Esophagus squamous epithelium (tissue), 5 donors: ENCODE measurements around the gene DMAC2. TPM values are rescaled to one million over a fixed set of nuclear protein-coding genes. Genes with fewer than 3 reads are reported as not detected.

Experiments used
- DNase-seq: peaks from one replicate; lab custom pipeline; 2025; lab: John Stamatoyannopoulos, UW
- H3K27ac ChIP-seq, 4 donors: fragments of 200-600 bp; sonication (generic); one replicate each; pipeline ENCODE4 v1.5.1; 2016 to 2019; ENCODE audit warnings: mild to moderate bottlenecking in 1 of 4
- H3K27me3 ChIP-seq, 4 donors: fragments of 200-600 bp; sonication (generic); 1 replicate in 3 of 4; 2 replicates in 1 of 4; pipeline versions ENCODE4 v1.5.1 to v1.6.0; 2017 to 2021; ENCODE audit warnings: antibody characterized with exemption in 1 of 4
- H3K36me3 ChIP-seq, 3 donors: fragments of 200-600 bp; sonication (generic); one replicate each; pipeline ENCODE4 v1.5.1; 2016 to 2019
- H3K4me1 ChIP-seq, 3 donors: fragments of 200-600 bp; sonication (generic); one replicate each; pipeline ENCODE4 v1.5.1; 2017 to 2019
- H3K4me3 ChIP-seq, 4 donors: fragments of 200-600 bp; sonication (generic); 1 replicate in 3 of 4; 2 replicates in 1 of 4; pipeline ENCODE4 v1.5.1; 2016 to 2019; ENCODE audit warnings: mild to moderate bottlenecking in 2 of 4, moderate library complexity in 1 of 4
- H3K9me3 ChIP-seq, 3 donors: fragments of 200-600 bp; sonication (generic); one replicate each; pipeline ENCODE4 v1.5.1; 2016 to 2019
- CTCF ChIP-seq, 6 experiments: fragments of 450-650 bp in 4 of 6; fragments of 200-600 bp in 2 of 6; sonication (generic) in 2 of 6; IDR thresholded peaks; one replicate each; pipeline ENCODE4 v1.5.1; 2016 to 2019; ENCODE audit warnings: antibody characterized with exemption in 6 of 6, mild to moderate bottlenecking in 4 of 6, moderate library complexity in 4 of 6
- POLR2A ChIP-seq, 4 donors: fragments of 450-650 bp; IDR thresholded peaks; one replicate each; pipeline ENCODE4 v1.6.1; 2017; ENCODE audit warnings: antibody characterized with exemption in 4 of 4, mild to moderate bottlenecking in 4 of 4, moderate library complexity in 3 of 4
- WGBS, 2 donors: methylation state at CpG; one replicate each; pipeline ENCODE4 v1.1.5; 2018; 5-methylcytosine and 5-hydroxymethylcytosine counted together
- intact Hi-C: fragments of 100-400 bp; cut with DNase I; formaldehyde crosslinking; loops from one replicate; pipeline ENCODE4 v1.15.0; 2022
- total RNA-seq, 4 donors: library from RNA; depleted of rRNA; stranded (reverse); fragments of >200 nt; gene quantifications; one replicate each; pipeline ENCODE4 v1.1.0, GENCODE V29; 2016
- donor health status: DM: yes; HTN: yes; CAD: no.

The DMAC2 gene
- total RNA-seq, 4 donors from 2014 or later = 25.1 to 41.4 (median 35.7) TPM

- Histone ChIP-seq H3K27ac (peak overlapping the region in 1 of 4 donors; percentile 26), H3K4me1 (peaks cover 21 to 56% (median 25%) of the 10 kb centered on the region in 3 donors)
- WGBS, 2 donors = 79 to 84% methylated on average over 16 to 18 of the region's 18 CpGs
These were observed 17.3 kb downstream of the DMAC2 start for GRCh38 chr19:41422456-41422855.

DNA sequence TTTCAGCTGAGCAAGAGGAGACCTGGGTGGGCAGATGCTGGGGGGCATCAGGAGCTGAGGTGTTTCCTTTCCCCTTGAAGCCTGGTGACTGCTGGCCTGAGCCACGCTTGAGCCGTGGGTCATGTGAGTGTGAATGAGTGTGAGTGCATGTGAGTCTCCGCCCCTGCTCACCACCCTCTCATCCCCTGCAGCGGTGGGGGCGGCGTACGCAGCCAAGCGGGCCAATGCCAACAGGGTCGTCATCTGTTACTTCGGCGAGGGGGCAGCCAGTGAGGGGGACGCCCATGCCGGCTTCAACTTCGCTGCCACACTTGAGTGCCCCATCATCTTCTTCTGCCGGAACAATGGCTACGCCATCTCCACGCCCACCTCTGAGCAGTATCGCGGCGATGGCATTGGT lies 17.7 kb downstream of the DMAC2 start:
- Histone ChIP-seq H3K27me3 (no peaks in the 10 kb centered on the region), H3K4me3 (no peak overlapping the region), H3K9me3 (no peaks in the 10 kb centered on the region), H3K4me1 (peaks cover 21 to 51% (median 24%) of the 10 kb centered on the region in 3 donors), H3K27ac (peak overlapping the region in 3 of 4 donors; percentile 11 to 39 (median 23)), H3K36me3 (peaks cover 37 to 96% (median 56%) of the 10 kb centered on the region in 3 donors)
- no peak for DNase-seq
- TF ChIP-seq POLR2A (IDR thresholded peaks at IDR 0.05) (no peak), CTCF (IDR thresholded peaks at IDR 0.05) (no peak)
- WGBS, 2 donors = 96 to 98% methylated on average over 9 of the region's 20 CpGs
- intact Hi-C loops = no loop called here

More at GRCh38 chr19:41422456-41422855, 17.3 kb downstream of the DMAC2 start:
- H3K9me3 ChIP-seq = no peaks in the 10 kb centered on the region
- DNase-seq = no peak
- no peak overlapping the region for H3K4me3 ChIP-seq
- peaks cover 37 to 92% (median 56%) of the 10 kb centered on the region in 3 donors for H3K36me3 ChIP-seq
- TF ChIP-seq POLR2A (IDR thresholded peaks at IDR 0.05) (no peak), CTCF (IDR thresholded peaks at IDR 0.05) (no peak)
- intact Hi-C loops = no loop called here
- no peaks in the 10 kb centered on the region for H3K27me3 ChIP-seq

DNA sequence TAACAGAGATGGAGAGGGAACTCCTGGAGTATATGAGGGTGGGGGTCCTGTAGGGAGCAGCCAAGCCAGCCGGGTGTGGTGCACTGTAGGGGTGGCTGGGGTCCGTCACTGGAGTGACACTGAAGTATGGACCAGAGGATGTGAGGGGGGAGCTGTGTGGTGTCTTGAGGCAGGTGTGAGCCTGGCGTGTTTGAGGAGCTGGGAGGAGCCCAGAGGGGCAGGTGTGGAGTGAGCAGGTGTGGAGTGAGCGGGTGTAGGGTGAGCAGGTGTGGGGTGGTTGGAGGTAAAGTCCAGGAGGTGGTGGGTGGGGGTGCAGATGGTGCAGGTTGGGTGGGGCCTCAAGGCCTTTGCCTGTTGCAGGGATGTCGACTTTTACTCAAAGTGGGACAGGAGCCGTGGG lies 18.4 kb downstream of the DMAC2 start:
- Histone ChIP-seq H3K4me1 (peaks cover 16 to 44% (median 20%) of the 10 kb centered on the region in 3 donors), H3K36me3 (peaks cover 38 to 100% (median 56%) of the 10 kb centered on the region in 3 donors), H3K9me3 (no peaks in the 10 kb centered on the region), H3K4me3 (no peak overlapping the region), H3K27ac (peak overlapping the region in 3 of 4 donors; percentile 11 to 39 (median 23)), H3K27me3 (no peaks in the 10 kb centered on the region)
- 74 to 90% methylated on average over 5 to 6 of the region's 6 CpGs for WGBS, 2 donors
- TF ChIP-seq CTCF (IDR thresholded peaks at IDR 0.05) (no peak), POLR2A (IDR thresholded peaks at IDR 0.05) (no peak)
- no peak for DNase-seq
- intact Hi-C loops = no loop called here

DNA sequence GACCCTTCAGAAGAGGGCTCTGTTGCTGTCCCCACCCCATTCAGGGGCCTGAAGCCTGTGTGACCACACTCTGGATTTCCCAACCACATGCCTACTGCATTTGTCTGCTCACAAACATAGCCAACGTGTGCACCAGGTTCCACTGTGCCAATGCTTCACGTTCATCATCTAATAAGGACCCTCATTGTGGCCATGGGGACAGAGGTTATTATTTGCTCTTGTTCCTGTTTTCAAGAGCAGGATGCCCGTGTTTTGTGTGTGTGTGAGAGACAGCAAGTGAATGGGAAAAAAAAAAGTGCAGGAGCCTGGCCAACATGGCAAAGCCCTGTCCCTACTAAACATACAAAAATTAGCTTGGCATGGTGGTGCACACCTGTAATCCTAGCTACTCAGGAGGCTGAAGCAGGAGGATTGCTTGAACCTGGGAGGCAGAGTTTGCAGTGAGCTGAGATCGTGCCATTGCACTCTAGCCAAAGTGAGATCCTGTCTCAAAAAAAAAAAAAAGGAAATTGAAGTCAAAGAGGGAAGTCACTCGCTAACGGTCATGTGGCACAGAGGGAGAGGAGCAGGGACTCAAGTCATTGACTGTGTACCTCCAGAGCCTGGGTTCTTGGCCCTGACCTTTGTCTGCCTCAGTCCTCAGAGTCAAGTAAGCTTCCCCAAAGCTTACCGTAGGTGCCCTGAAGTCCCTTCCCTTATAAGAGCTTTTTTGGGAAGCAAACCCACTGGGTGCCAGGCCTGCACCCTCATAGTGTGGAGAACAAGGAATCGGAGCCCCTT lies 19.4 kb downstream of the DMAC2 start:
- TF ChIP-seq POLR2A (IDR thresholded peaks at IDR 0.05) (no peak), CTCF (IDR thresholded peaks at IDR 0.05) (no peak)
- DNase-seq = no peak
- Histone ChIP-seq H3K36me3 (peaks cover 31 to 100% (median 53%) of the 10 kb centered on the region in 3 donors), H3K27ac (peak overlapping the region; percentile 11 to 39 (median 18)), H3K9me3 (no peaks in the 10 kb centered on the region), H3K4me1 (peaks cover 5 to 36% (median 11%) of the 10 kb centered on the region in 3 donors), H3K27me3 (no peaks in the 10 kb centered on the region), H3K4me3 (no peak overlapping the region)
- intact Hi-C loops = no loop called here
- 59 to 77% methylated on average over 7 to 8 of the region's 8 CpGs for WGBS, 2 donors

GRCh38 chr19:41416194-41416674 lies 23.5 kb downstream of the DMAC2 start:
- no peaks in the 10 kb centered on the region for H3K27me3 ChIP-seq
- no peaks in the 10 kb centered on the region for H3K9me3 ChIP-seq
- H3K27ac ChIP-seq = peak overlapping the region; percentile 1 to 74 (median 30)
- WGBS, 2 donors = 90% methylated on average over 9 of the region's 12 CpGs; no CpG with 5 or more reads in 1 of the 2 donors
- no peak for DNase-seq
- H3K4me3 ChIP-seq = no peak overlapping the region
- peaks cover 8 to 31% (median 9%) of the 10 kb centered on the region in 3 donors for H3K4me1 ChIP-seq
- intact Hi-C loops = no loop called here
- H3K36me3 ChIP-seq = peaks cover 19 to 100% (median 48%) of the 10 kb centered on the region in 3 donors
- TF ChIP-seq CTCF (IDR thresholded peaks at IDR 0.05) (no peak), POLR2A (IDR thresholded peaks at IDR 0.05) (no peak)
